Measurements from ENCODE around the gene FNDC4. TPM values are rescaled to one million over a fixed set of nuclear protein-coding genes. Genes with fewer than 3 reads are reported as not detected.

Gene FNDC4
- polyA plus RNA-seq, 3 donors: 7.4 to 8.2 (median 7.6) TPM

Other genes with a start within 250 kb of the FNDC4 start
- 1 to 10 TPM; 4.4 to 6.0 (median 5.5) TPM for gene SLC30A3, start 232.2 kb downstream of the FNDC4 start, polyA plus RNA-seq (ENCODE audit: insufficient read length in 3 of 3)
- gene DNAJC5G, start 219.8 kb downstream of the FNDC4 start, polyA plus RNA-seq (ENCODE audit: insufficient read length in 3 of 3): under 1 TPM; 0.47 to 0.76 (median 0.58) TPM
- 1 to 10 TPM; 3.2 to 3.9 (median 3.6) TPM for gene TRIM54, start 212.8 kb downstream of the FNDC4 start, polyA plus RNA-seq (ENCODE audit: insufficient read length in 3 of 3)
- gene UCN, start 186.8 kb downstream of the FNDC4 start, polyA plus RNA-seq (ENCODE audit: insufficient read length in 3 of 3): under 1 TPM; 0.19 to 0.59 (median 0.36) TPM
- gene MPV17, start 172.1 kb downstream of the FNDC4 start, polyA plus RNA-seq (ENCODE audit: insufficient read length in 3 of 3): 10 to 100 TPM; 70.9 to 85.0 (median 77.1) TPM
- gene GTF3C2, start 138.4 kb downstream of the FNDC4 start, polyA plus RNA-seq (ENCODE audit: insufficient read length in 3 of 3): 10 to 100 TPM; 64.5 to 71.2 (median 67.7) TPM
- 10 to 100 TPM; 50.9 to 55.0 (median 51.2) TPM for gene EIF2B4, start 124.9 kb downstream of the FNDC4 start, polyA plus RNA-seq (ENCODE audit: insufficient read length in 3 of 3)
- 100 to 1,000 TPM; 100 to 114 (median 106) TPM for gene SNX17, start 124.6 kb downstream of the FNDC4 start, polyA plus RNA-seq (ENCODE audit: insufficient read length in 3 of 3)
- 10 to 100 TPM; 16.9 to 19.1 (median 16.9) TPM for gene ZNF513, start 114.5 kb downstream of the FNDC4 start, polyA plus RNA-seq (ENCODE audit: insufficient read length in 3 of 3)
- gene PPM1G, start 85.6 kb downstream of the FNDC4 start, polyA plus RNA-seq (ENCODE audit: insufficient read length in 3 of 3): 100 to 1,000 TPM in 2 of 3 donors, 10 to 100 TPM in 1; 95.5 to 109 (median 103) TPM
- gene NRBP1, start 66.6 kb downstream of the FNDC4 start, polyA plus RNA-seq (ENCODE audit: insufficient read length in 3 of 3): 100 to 1,000 TPM; 126 to 135 (median 130) TPM
- 1 to 10 TPM; 5.6 to 8.1 (median 6.5) TPM for gene KRTCAP3, start 52.8 kb downstream of the FNDC4 start, polyA plus RNA-seq (ENCODE audit: insufficient read length in 3 of 3)
- gene IFT172, start 5.5 kb downstream of the FNDC4 start, polyA plus RNA-seq (ENCODE audit: insufficient read length in 3 of 3): 10 to 100 TPM; 39.1 to 44.9 (median 39.8) TPM
- not detected for gene GCKR, start 1.6 kb upstream of the FNDC4 start, polyA plus RNA-seq (ENCODE audit: insufficient read length in 3 of 3)
- 10 to 100 TPM; 80.9 to 89.1 (median 83.2) TPM for gene ZNF512, start 87.8 kb upstream of the FNDC4 start, polyA plus RNA-seq (ENCODE audit: insufficient read length in 3 of 3)
- 10 to 100 TPM; 13.0 to 14.1 (median 13.9) TPM for gene CCDC121, start 133.8 kb upstream of the FNDC4 start, polyA plus RNA-seq (ENCODE audit: insufficient read length in 3 of 3)
- 10 to 100 TPM; 63.9 to 69.7 (median 67.3) TPM for gene GPN1, start 133.8 kb upstream of the FNDC4 start, polyA plus RNA-seq (ENCODE audit: insufficient read length in 3 of 3)
- gene SUPT7L, start 168.4 kb upstream of the FNDC4 start, polyA plus RNA-seq (ENCODE audit: insufficient read length in 3 of 3): 10 to 100 TPM; 51.1 to 57.4 (median 53.9) TPM
- gene SLC4A1AP, start 168.7 kb upstream of the FNDC4 start, polyA plus RNA-seq (ENCODE audit: insufficient read length in 3 of 3): 10 to 100 TPM; 32.5 to 33.6 (median 33.6) TPM

Data from right renal cortex interstitium (tissue), 3 donors.